Measurements from ENCODE around the gene ABI1.

ABI1 gene

GRCh38 chr10:26844396-26844975 lies 16.3 kb downstream of the ABI1 start:
- no peak overlapping the region for H3K4me3 ChIP-seq (replicated peaks; ENCODE audit: low read depth, low read length)
- TF ChIP-seq CTCF (IDR thresholded peaks at IDR 0.05; ENCODE audit: low read length, missing control alignments) = no peak
- DNase-seq (ENCODE audit: low read depth) = no peak

GRCh38 chr10:26843736-26844135 lies 17.0 kb downstream of the ABI1 start:
- no peak overlapping the region for H3K4me3 ChIP-seq (replicated peaks; ENCODE audit: low read depth, low read length)
- no peak for TF ChIP-seq CTCF (IDR thresholded peaks at IDR 0.05; ENCODE audit: low read length, missing control alignments)

GRCh38 chr10:26841733-26842317 lies 18.9 kb downstream of the ABI1 start:
- no peak for TF ChIP-seq CTCF (IDR thresholded peaks at IDR 0.05; ENCODE audit: low read length, missing control alignments)
- H3K4me3 ChIP-seq (replicated peaks; ENCODE audit: low read depth, low read length) = no peak overlapping the region
- DNase-seq (ENCODE audit: low read depth) = peak; percentile 34

More at GRCh38 chr10:26843736-26844135, 17.0 kb downstream of the ABI1 start:
- no peak for DNase-seq (ENCODE audit: low read depth)

- no peak for TF ChIP-seq CTCF (IDR thresholded peaks at IDR 0.05; ENCODE audit: low read length, missing control alignments)
- peak; percentile 33 for DNase-seq (ENCODE audit: low read depth)
These were observed 19.6 kb downstream of the ABI1 start for GRCh38 chr10:26840938-26841732.

GRCh38 chr10:26839966-26840627 lies 20.7 kb downstream of the ABI1 start:
- no peak for DNase-seq (ENCODE audit: low read depth)
- H3K4me3 ChIP-seq (replicated peaks; ENCODE audit: low read depth, low read length) = no peak overlapping the region
- no peak for TF ChIP-seq CTCF (IDR thresholded peaks at IDR 0.05; ENCODE audit: low read length, missing control alignments)

More at GRCh38 chr10:26840938-26841732, 19.6 kb downstream of the ABI1 start:
- no peak overlapping the region for H3K4me3 ChIP-seq (replicated peaks; ENCODE audit: low read depth, low read length)

GRCh38 chr10:26837139-26837538 lies 23.6 kb downstream of the ABI1 start:
- DNase-seq (ENCODE audit: low read depth) = no peak
- no peak overlapping the region for H3K4me3 ChIP-seq (replicated peaks; ENCODE audit: low read depth, low read length)
- no peak for TF ChIP-seq CTCF (IDR thresholded peaks at IDR 0.05; ENCODE audit: low read length, missing control alignments)

All from fibroblast of pulmonary artery (primary cell).